NCI-H2227 (cell line): ENCODE data around the gene FAM163B.

Source experiments
- DNase-seq: peaks from one replicate; lab custom pipeline; 2025; ENCODE audit not compliant: unreplicated experiment; lab: John Stamatoyannopoulos, UW

FAM163B gene

GRCh38 chr9:133609311-133610098, at the start of gene FAM163B:
Gene FAM163B, minus strand, starts transcription at chr9:133609389. Its CDS starts 29,166 bp downstream, at chr9:133580223.
- DNase-seq: peak; percentile 60

- DNase-seq: no peak
These were observed 48.0 kb upstream of the FAM163B start for GRCh38 chr9:133657120-133657661.

- DNase-seq: no peak
These were observed 47.3 kb upstream of the FAM163B start for GRCh38 chr9:133656211-133657119.

GRCh38 chr9:133655701-133656100, 46.5 kb upstream of the FAM163B start:
- no peak for DNase-seq

- DNase-seq: no peak
These were observed 45.8 kb upstream of the FAM163B start for GRCh38 chr9:133654736-133655657.

GRCh38 chr9:133653638-133654037, 44.4 kb upstream of the FAM163B start:
- no peak for DNase-seq

- no peak for DNase-seq
These were observed 40.8 kb upstream of the FAM163B start for GRCh38 chr9:133650026-133650425.

GRCh38 chr9:133649194-133649593, 40.0 kb upstream of the FAM163B start:
- no peak for DNase-seq

GRCh38 chr9:133647765-133648469, 38.7 kb upstream of the FAM163B start:
- DNase-seq: no peak

GRCh38 chr9:133647148-133647547, 38.0 kb upstream of the FAM163B start:
- no peak for DNase-seq

- no peak for DNase-seq
These were observed 36.0 kb upstream of the FAM163B start for GRCh38 chr9:133645021-133645765.

- no peak for DNase-seq
These were observed 35.0 kb upstream of the FAM163B start for GRCh38 chr9:133643978-133644760.

GRCh38 chr9:133643362-133643755, 34.2 kb upstream of the FAM163B start:
- no peak for DNase-seq

GRCh38 chr9:133642708-133643361, 33.6 kb upstream of the FAM163B start:
- no peak for DNase-seq

GRCh38 chr9:133641861-133642595, 32.8 kb upstream of the FAM163B start:
- no peak for DNase-seq

- no peak for DNase-seq
These were observed 32.1 kb upstream of the FAM163B start for GRCh38 chr9:133641396-133641655.

- no peak for DNase-seq
These were observed 31.6 kb upstream of the FAM163B start for GRCh38 chr9:133640580-133641395.
